K562 treated with DMSO at 1 percent for 48 hours (cell line): Measurements from ENCODE around the gene IFIH1. TPM values are rescaled to one million over a fixed set of nuclear protein-coding genes. Genes with fewer than 3 reads are reported as not detected.

Experiments used
- total RNA-seq: library from RNA; unstranded; fragments of 300-600 nt; gene quantifications from 2 replicates; pipeline ENCODE4 v1.2.3, GENCODE V29; 2022; ENCODE audit warnings: low replicate concordance; ENCODE audit errors: extremely low read depth

The IFIH1 gene
- not detected in 2 replicates for total RNA-seq

DNA sequence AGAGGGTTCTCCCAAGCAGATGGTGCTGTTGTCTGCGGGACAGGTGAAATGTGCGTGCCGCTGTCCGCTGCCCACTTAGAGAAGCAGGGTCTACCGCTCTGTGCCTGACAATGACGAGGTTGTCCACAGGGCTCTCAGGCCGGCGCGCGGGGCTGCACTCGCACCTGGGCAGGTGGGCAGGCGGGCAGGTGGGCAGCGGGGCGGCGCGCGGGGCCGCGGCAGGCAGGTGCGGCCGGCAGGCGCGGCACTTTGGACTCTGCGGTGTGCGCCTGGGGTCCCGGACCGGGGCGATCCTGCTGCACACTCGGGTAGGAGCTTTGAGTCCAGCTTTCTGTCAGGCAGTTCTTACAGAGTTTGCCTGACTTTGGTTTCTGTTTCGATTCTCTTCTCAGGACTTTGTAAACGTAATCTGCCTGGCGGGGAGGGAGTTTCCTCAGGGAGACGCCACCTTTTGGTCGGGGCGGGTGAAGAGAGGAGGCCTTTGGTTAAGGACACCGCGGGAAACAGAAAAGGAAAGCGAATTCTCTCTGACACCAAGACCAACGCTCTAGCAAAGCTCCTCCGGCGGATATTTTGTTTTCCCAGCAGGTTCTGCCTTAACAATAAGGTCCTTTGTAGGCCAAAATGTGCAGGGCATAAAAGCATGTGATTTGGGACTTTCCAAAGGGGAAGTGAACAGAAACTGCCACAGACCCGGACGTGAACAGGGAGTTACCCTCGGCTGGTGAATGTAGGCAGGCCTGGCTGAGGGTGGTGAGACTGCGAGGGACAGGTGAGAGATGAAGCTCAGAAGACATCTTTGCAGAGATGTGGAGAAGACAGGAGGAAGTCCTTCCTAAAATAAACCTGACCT is at the start of gene IFIH1:
TSS of gene IFIH1 (minus strand) at position 357 of the 853 bp plus-strand sequence. CDS start 377 bp downstream, outside the sequence.

GRCh38 chr2:162343824-162344616 is 25.5 kb upstream of the IFIH1 start, which contains the start of gene GCA:
GCA (plus strand) TSS chr2:162344132; CDS start chr2:162344249, 117 bp downstream.

DNA sequence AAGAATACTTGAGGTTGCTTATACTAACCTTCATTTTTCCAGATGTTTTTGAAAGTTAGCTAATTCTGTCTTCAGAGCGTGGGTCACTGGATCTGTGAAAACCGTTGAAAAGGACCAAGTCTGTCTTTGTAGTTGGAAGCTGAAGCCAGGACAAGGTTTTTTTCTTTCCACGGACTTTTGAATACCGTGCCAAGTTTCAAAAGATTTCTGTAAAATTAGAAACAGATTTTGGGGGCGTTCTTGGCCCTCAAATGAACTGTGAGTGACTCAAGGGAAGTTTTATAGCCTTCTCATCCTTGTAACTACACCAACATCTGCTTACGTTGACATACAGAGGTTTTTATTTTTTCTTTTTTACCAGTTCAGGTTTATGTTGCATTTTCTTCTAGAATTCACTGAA is 75.2 kb downstream of the IFIH1 start, which contains the start of gene FAP:
TSS of gene FAP (minus strand) at position 152 of the 400 bp plus-strand sequence. CDS start at position 34, 118 bp downstream.

Other genes starting within 250 kb of the IFIH1 start
- gene DPP4, start 244.5 kb downstream of the IFIH1 start, total RNA-seq: not detected in 2 replicates
- not detected in 2 replicates for gene GCG, start 166.4 kb downstream of the IFIH1 start, total RNA-seq
- not detected in 2 replicates for gene FAP, start 75.2 kb downstream of the IFIH1 start, total RNA-seq
- not detected in 2 replicates for gene GCA, start 25.4 kb upstream of the IFIH1 start, total RNA-seq